ENCODE measurements around the gene WDR62. TPM values are rescaled to one million over a fixed set of nuclear protein-coding genes. Genes with fewer than 3 reads are reported as not detected.

The WDR62 gene
- total RNA-seq, 1 donor from 2014 or later: 2.1 TPM

- Histone ChIP-seq H3K4me1 (ENCODE audit: control insufficient read depth in 3 of 3, insufficient read depth in 3 of 3, low read length in 3 of 3) (no peaks in the 10 kb centered on the region), H3K36me3 (ENCODE audit: control insufficient read depth in 3 of 3, insufficient read depth in 3 of 3, low read length in 3 of 3) (no peaks in the 10 kb centered on the region), H3K9ac (ENCODE audit: low read depth in 1 of 3, low read length in 3 of 3) (no peak overlapping the region), H3K9me3 (ENCODE audit: control insufficient read depth in 3 of 3, low read length in 3 of 3) (no peaks in the 10 kb centered on the region), H3K4me3 (ENCODE audit: low read length in 3 of 3) (no peak overlapping the region), H3K27me3 (ENCODE audit: control insufficient read depth in 3 of 3, insufficient read depth in 3 of 3, low read length in 3 of 3) (no peaks in the 10 kb centered on the region), H3K27ac (ENCODE audit: low read depth, low read length) (no peak overlapping the region)
Observed at GRCh38 chr19:36072081-36072480, 17.4 kb downstream of the WDR62 start.

GRCh38 chr19:36073121-36073876, 18.6 kb downstream of the WDR62 start:
- H3K9ac ChIP-seq (ENCODE audit: low read depth in 1 of 3, low read length in 3 of 3): no peak overlapping the region
- H3K27me3 ChIP-seq (ENCODE audit: control insufficient read depth in 3 of 3, insufficient read depth in 3 of 3, low read length in 3 of 3): no peaks in the 10 kb centered on the region
- no peak overlapping the region for H3K4me3 ChIP-seq (ENCODE audit: low read length in 3 of 3)
- H3K4me1 ChIP-seq (ENCODE audit: control insufficient read depth in 3 of 3, insufficient read depth in 3 of 3, low read length in 3 of 3): no peaks in the 10 kb centered on the region
- no peaks in the 10 kb centered on the region for H3K9me3 ChIP-seq (ENCODE audit: control insufficient read depth in 3 of 3, low read length in 3 of 3)
- H3K36me3 ChIP-seq (ENCODE audit: control insufficient read depth in 3 of 3, insufficient read depth in 3 of 3, low read length in 3 of 3): no peaks in the 10 kb centered on the region
- H3K27ac ChIP-seq (ENCODE audit: low read depth, low read length): no peak overlapping the region

GRCh38 chr19:36079389-36079945, 24.8 kb downstream of the WDR62 start:
- no peaks in the 10 kb centered on the region for H3K9me3 ChIP-seq (ENCODE audit: control insufficient read depth in 3 of 3, low read length in 3 of 3)
- H3K27ac ChIP-seq (ENCODE audit: low read depth, low read length): no peak overlapping the region
- no peaks in the 10 kb centered on the region for H3K36me3 ChIP-seq (ENCODE audit: control insufficient read depth in 3 of 3, insufficient read depth in 3 of 3, low read length in 3 of 3)
- H3K4me1 ChIP-seq (ENCODE audit: control insufficient read depth in 3 of 3, insufficient read depth in 3 of 3, low read length in 3 of 3): no peaks in the 10 kb centered on the region
- no peak overlapping the region for H3K4me3 ChIP-seq (ENCODE audit: low read length in 3 of 3)
- no peaks in the 10 kb centered on the region for H3K27me3 ChIP-seq (ENCODE audit: control insufficient read depth in 3 of 3, insufficient read depth in 3 of 3, low read length in 3 of 3)
- no peak overlapping the region for H3K9ac ChIP-seq (ENCODE audit: low read depth in 1 of 3, low read length in 3 of 3)

DNA sequence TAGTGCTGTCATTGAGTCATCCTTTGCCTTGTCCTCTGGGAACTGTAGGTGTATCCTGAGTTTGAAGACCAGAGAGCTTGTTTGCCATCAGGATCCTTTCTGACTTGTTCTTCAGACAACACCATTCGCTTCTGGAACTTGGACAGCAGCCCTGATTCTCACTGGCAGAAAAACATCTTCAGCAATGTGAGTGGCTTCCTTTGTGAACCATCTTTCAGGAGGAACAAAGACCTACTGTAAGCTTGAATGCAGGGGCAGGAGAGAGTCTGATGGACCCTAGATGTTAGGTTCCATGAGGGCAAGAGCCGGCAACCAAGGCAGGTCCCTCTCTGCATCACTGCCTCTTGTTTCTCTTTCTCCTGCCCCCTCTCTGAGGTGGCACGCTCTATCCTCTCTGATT, 26.7 kb downstream of the WDR62 start:
- Histone ChIP-seq H3K9ac (ENCODE audit: low read depth in 1 of 3, low read length in 3 of 3) (no peak overlapping the region), H3K36me3 (ENCODE audit: control insufficient read depth in 3 of 3, insufficient read depth in 3 of 3, low read length in 3 of 3) (no peaks in the 10 kb centered on the region), H3K4me3 (ENCODE audit: low read length in 3 of 3) (no peak overlapping the region), H3K27ac (ENCODE audit: low read depth, low read length) (no peak overlapping the region), H3K4me1 (ENCODE audit: control insufficient read depth in 3 of 3, insufficient read depth in 3 of 3, low read length in 3 of 3) (no peaks in the 10 kb centered on the region), H3K27me3 (ENCODE audit: control insufficient read depth in 3 of 3, insufficient read depth in 3 of 3, low read length in 3 of 3) (no peaks in the 10 kb centered on the region), H3K9me3 (ENCODE audit: control insufficient read depth in 3 of 3, low read length in 3 of 3) (no peaks in the 10 kb centered on the region)

GRCh38 chr19:36081894-36082293, 27.2 kb downstream of the WDR62 start:
- no peaks in the 10 kb centered on the region for H3K27me3 ChIP-seq (ENCODE audit: control insufficient read depth in 3 of 3, insufficient read depth in 3 of 3, low read length in 3 of 3)
- no peaks in the 10 kb centered on the region for H3K9me3 ChIP-seq (ENCODE audit: control insufficient read depth in 3 of 3, low read length in 3 of 3)
- H3K27ac ChIP-seq (ENCODE audit: low read depth, low read length): no peak overlapping the region
- no peak overlapping the region for H3K4me3 ChIP-seq (ENCODE audit: low read length in 3 of 3)
- no peak overlapping the region for H3K9ac ChIP-seq (ENCODE audit: low read depth in 1 of 3, low read length in 3 of 3)
- H3K36me3 ChIP-seq (ENCODE audit: control insufficient read depth in 3 of 3, insufficient read depth in 3 of 3, low read length in 3 of 3): no peaks in the 10 kb centered on the region
- no peaks in the 10 kb centered on the region for H3K4me1 ChIP-seq (ENCODE audit: control insufficient read depth in 3 of 3, insufficient read depth in 3 of 3, low read length in 3 of 3)

DNA sequence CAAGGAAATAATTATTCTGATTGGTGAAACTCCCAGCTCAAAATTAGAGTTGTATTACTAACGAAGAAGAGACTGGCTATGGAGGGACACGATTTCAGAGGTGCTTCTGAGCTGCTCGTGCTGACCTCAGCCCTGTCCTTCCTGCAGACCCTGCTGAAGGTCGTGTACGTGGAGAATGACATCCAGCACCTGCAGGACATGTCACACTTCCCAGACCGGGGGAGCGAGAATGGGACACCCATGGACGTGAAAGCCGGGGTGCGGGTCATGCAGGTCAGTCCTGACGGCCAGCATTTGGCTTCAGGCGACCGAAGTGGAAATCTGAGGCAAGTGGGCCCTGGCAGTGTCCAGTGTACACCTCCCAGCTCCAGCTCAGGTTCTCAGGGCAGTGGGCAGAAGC, 28.2 kb downstream of the WDR62 start:
- Histone ChIP-seq H3K4me3 (ENCODE audit: low read length in 3 of 3) (no peak overlapping the region), H3K36me3 (ENCODE audit: control insufficient read depth in 3 of 3, insufficient read depth in 3 of 3, low read length in 3 of 3) (no peaks in the 10 kb centered on the region), H3K27ac (ENCODE audit: low read depth, low read length) (no peak overlapping the region), H3K9ac (ENCODE audit: low read depth in 1 of 3, low read length in 3 of 3) (no peak overlapping the region), H3K4me1 (ENCODE audit: control insufficient read depth in 3 of 3, insufficient read depth in 3 of 3, low read length in 3 of 3) (no peaks in the 10 kb centered on the region), H3K9me3 (ENCODE audit: control insufficient read depth in 3 of 3, low read length in 3 of 3) (no peaks in the 10 kb centered on the region), H3K27me3 (ENCODE audit: control insufficient read depth in 3 of 3, insufficient read depth in 3 of 3, low read length in 3 of 3) (no peaks in the 10 kb centered on the region)

GRCh38 chr19:36084231-36085009, 29.7 kb downstream of the WDR62 start:
- H3K4me3 ChIP-seq (ENCODE audit: low read length in 3 of 3): no peak overlapping the region
- no peak overlapping the region for H3K9ac ChIP-seq (ENCODE audit: low read depth in 1 of 3, low read length in 3 of 3)
- no peaks in the 10 kb centered on the region for H3K36me3 ChIP-seq (ENCODE audit: control insufficient read depth in 3 of 3, insufficient read depth in 3 of 3, low read length in 3 of 3)
- H3K27ac ChIP-seq (ENCODE audit: low read depth, low read length): no peak overlapping the region
- no peaks in the 10 kb centered on the region for H3K9me3 ChIP-seq (ENCODE audit: control insufficient read depth in 3 of 3, low read length in 3 of 3)
- no peaks in the 10 kb centered on the region for H3K27me3 ChIP-seq (ENCODE audit: control insufficient read depth in 3 of 3, insufficient read depth in 3 of 3, low read length in 3 of 3)
- no peaks in the 10 kb centered on the region for H3K4me1 ChIP-seq (ENCODE audit: control insufficient read depth in 3 of 3, insufficient read depth in 3 of 3, low read length in 3 of 3)

GRCh38 chr19:36086326-36086725, 31.6 kb downstream of the WDR62 start:
- Histone ChIP-seq H3K9me3 (ENCODE audit: control insufficient read depth in 3 of 3, low read length in 3 of 3) (no peaks in the 10 kb centered on the region), H3K4me1 (ENCODE audit: control insufficient read depth in 3 of 3, insufficient read depth in 3 of 3, low read length in 3 of 3) (no peaks in the 10 kb centered on the region), H3K36me3 (ENCODE audit: control insufficient read depth in 3 of 3, insufficient read depth in 3 of 3, low read length in 3 of 3) (no peaks in the 10 kb centered on the region), H3K27ac (ENCODE audit: low read depth, low read length) (no peak overlapping the region), H3K27me3 (ENCODE audit: control insufficient read depth in 3 of 3, insufficient read depth in 3 of 3, low read length in 3 of 3) (no peaks in the 10 kb centered on the region), H3K9ac (ENCODE audit: low read depth in 1 of 3, low read length in 3 of 3) (no peak overlapping the region), H3K4me3 (ENCODE audit: low read length in 3 of 3) (no peak overlapping the region)

- H3K36me3 ChIP-seq (ENCODE audit: control insufficient read depth in 3 of 3, insufficient read depth in 3 of 3, low read length in 3 of 3): no peaks in the 10 kb centered on the region
- no peak overlapping the region for H3K27ac ChIP-seq (ENCODE audit: low read depth, low read length)
- H3K9me3 ChIP-seq (ENCODE audit: control insufficient read depth in 3 of 3, low read length in 3 of 3): no peaks in the 10 kb centered on the region
Observed at GRCh38 chr19:36089847-36090246, 35.1 kb downstream of the WDR62 start.

More at GRCh38 chr19:36089847-36090246, 35.1 kb downstream of the WDR62 start:
- no peak overlapping the region for H3K9ac ChIP-seq (ENCODE audit: low read depth in 1 of 3, low read length in 3 of 3)
- H3K4me3 ChIP-seq (ENCODE audit: low read length in 3 of 3): no peak overlapping the region
- H3K27me3 ChIP-seq (ENCODE audit: control insufficient read depth in 3 of 3, insufficient read depth in 3 of 3, low read length in 3 of 3): no peaks in the 10 kb centered on the region
- no peaks in the 10 kb centered on the region for H3K4me1 ChIP-seq (ENCODE audit: control insufficient read depth in 3 of 3, insufficient read depth in 3 of 3, low read length in 3 of 3)
